Right hindlimb (tissue), 1 donor: ENCODE data around the gene AKAP9.
"Not testable (repeated sequence)": the region's sequence is repeated elsewhere in the genome, so short reads cannot be mapped to it uniquely, and the experiment has no call there.

ENCODE experiments used
- DNase-seq: peaks from one replicate; pipeline ENCODE4 v3.0.0-alpha.2; 2018

Gene AKAP9

DNA sequence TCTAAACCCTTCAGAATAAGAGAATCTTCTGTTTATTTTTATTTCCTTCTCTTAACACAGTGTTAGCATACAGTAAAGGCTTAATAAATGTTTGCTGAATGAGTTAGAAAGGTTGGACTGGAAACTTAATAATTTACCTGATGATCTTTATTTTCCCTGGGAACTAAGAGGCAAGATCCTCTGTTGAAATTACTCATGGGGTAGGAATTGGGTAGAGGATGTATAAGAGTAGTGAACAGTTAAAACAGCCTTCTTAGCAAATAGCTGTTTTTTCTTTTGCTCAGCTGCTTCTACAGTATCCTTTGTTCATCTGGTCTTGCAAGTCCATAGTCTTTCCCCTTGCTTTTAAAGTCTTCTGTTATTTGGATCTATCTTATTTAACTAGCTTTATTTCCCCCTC, 80.0 kb downstream of the AKAP9 start:
- no peak for DNase-seq

DNA sequence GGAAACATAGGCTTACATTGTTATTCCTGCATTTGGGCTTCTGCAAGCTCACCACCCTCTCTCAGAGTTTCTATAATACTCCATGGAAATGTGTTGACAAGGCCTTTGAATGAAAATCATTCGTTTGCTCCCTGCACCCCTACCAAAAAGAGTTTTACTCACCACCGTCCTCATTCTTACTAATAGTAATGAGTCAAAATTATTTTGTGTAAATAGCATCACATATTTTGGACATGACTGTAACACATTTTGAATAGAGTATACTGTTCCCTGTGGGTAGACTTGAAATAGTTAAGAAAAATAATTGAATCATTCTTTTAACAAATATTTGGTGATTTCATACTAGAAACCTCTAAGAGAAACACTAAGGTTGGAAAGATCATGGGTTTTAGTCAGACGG, 84.6 kb downstream of the AKAP9 start:
- no peak for DNase-seq

DNA sequence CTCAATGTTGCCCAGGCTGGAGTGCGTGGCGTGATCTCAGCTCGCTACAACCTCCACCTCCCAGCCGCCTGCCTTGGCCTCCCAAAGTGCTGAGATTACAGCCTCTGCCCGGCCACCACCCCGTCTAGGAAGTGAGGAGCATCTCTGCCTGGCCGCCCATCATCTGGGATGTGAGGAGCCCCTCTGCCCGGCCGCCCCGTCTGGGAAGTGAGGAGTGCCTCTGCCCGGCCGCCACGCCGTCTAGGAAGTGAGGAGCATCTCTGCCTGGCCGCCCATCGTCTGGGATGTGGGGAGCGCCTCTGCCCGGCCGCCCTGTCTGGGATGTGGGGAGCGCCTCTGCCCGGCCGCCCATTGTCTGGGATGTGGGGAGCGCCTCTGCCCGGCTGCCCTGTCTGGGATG, 86.0 kb downstream of the AKAP9 start:
- not testable (repeated sequence) for DNase-seq

DNA sequence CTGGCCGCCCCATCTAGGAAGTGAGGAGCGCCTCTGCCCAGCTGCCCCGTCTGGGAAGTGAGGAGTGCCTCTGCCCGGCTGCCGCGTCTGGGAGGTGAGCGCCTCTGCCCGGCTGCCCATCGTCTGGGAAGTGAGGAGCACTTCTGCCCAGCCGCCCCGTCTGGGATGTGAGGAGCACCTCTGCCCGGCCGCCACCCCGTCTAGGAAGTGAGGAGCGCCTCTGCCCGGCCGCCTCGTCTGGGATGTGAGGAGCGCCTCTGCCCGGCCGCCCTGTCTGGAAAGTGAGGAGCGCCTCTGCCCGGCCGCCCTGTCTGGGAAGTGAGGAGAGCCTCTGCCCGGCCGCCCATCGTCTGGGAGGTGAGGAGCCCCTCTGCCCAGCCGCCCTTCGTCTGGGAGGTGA, 86.5 kb downstream of the AKAP9 start:
- DNase-seq = not testable (repeated sequence)

DNA sequence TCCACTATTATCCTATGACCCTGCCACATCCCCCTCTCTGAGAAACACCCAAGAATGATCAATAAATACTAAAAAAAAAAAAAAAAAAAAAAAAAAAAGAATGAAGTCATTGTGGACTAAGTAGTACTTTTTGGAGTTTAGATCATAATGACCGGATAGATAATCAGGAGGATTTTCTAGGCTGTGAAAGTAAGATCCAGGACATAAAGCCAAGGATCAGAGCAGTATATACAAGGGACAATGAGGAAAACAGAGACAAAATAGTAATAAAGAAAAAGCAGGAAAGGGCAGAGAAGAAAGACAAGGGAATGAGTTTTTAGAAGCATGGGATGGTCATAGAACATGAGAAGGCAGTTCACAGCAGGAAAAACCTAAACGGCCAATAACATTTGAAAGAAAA, 87.6 kb downstream of the AKAP9 start:
- no peak for DNase-seq

DNA sequence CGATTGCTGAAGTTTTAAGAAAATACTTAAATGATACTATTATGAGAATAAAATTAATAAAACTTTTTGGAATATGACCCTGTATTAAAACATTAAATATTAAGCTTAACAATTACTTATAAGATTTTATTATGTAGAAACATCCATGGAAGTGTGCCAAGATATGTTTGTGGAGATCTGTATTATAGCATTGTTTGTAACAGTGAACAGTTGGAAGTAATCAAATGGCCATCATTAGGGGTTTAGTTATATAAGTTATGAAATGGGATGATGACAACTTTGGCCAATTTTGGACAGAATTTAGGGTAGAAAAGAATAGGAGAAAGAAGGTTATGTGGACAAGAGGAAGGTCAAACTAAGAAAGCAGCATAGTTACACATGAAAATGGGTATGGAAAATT, 88.0 kb downstream of the AKAP9 start:
- DNase-seq = no peak

DNA sequence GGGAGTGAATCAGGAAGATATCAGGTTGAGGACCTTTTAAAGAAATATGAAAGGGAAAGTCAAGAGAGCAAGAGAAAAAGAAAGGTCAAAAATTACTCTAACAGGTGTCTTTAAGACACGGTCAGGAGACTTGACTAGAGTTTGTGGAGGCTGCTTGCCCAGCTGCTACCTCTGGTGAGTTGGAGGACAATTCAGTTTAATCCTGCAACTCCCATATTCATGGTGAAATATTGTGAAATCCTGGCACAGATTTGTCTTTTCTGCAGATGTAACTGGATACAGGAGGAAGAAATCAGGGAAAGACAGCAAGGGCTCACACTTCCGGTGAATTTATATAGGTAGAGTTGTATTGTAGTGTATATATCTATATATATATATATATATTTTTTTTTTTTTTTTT, 93.5 kb downstream of the AKAP9 start:
- DNase-seq = no peak

DNA sequence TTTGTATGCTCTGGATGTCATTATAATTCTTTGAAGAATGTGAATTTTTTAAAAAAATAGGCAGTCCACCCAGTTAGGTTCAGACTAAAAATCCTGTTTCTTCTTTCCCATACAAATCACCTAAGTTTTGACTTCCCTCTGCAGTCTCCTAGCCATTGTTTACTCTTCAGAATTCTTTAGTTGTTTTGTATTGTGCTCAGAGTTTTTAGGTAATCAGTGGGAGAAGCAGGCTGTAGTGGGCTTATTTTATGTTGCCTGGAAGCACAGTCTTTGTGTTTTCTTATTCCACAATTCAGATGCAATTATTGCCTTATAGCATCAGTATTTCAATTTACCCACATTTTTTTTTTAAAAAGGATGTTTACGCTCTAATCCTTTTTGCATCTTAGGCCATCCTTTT, 94.9 kb downstream of the AKAP9 start:
- no peak for DNase-seq

DNA sequence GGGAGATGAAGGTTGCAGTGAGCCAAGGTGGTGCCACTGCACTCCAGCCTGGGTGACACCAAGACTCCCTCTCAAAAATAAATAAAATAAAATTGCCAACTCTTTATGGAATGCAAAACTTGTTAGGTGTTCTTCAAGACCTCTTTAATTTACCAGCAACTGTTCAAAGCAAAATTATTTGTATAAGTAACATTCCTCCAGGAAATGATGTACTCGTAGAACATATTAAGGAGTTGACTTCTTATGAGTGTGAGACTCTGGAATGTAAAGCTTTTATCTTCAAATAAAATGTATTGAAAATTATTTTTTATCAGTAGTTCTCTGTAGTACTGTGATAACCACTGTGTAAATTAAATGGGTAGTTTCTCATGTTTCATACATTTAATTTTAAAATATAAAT, 99.2 kb downstream of the AKAP9 start:
- DNase-seq = no peak

DNA sequence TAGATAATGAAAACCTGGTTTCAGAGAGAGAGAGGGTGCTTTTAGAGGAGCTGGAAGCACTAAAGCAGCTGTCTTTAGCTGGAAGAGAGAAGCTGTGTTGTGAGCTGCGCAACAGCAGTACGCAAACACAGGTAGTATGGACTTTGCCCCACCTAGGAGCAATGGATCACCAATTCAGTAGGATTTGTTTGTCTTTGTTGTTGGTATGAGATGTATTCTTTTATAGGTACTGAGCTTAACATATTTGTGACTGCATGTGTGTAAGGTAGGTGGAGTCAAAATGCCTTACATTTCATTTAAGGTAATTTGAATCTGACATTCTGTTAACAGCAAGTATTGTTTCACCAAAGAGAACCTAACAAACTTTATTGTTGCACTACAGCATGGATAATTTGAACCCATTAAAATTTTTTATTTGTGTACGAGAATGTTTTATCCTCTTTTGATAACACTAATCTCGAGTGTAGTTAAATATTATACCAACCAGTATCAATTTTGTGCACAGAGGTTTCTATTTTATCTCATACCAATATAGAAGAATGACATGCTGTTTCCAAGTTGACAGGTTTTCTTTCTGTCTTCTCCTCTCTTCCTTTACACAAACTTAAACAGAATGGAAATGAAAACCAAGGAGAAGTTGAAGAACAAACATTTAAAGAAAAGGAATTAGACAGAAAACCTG, 101.5 kb downstream of the AKAP9 start:
- DNase-seq = no peak

DNA sequence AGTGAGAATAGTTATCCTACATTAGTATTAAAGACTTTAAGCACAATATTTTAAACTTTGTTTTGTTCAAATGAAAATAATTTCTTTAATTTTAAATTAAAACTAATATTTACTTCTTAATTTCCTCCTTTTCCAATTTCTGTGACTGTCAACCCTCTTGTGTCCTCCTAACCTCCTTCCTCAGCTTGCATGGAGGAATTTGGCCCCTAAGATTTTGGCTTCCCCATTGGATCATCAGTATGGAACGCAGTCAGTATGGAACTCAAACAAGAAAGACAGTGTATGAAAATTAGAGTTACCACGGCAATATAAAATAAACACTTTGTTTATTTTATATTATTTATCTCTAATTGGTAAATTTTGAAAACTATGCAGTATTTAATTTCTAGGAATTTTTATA, 102.4 kb downstream of the AKAP9 start:
- DNase-seq = no peak

DNA sequence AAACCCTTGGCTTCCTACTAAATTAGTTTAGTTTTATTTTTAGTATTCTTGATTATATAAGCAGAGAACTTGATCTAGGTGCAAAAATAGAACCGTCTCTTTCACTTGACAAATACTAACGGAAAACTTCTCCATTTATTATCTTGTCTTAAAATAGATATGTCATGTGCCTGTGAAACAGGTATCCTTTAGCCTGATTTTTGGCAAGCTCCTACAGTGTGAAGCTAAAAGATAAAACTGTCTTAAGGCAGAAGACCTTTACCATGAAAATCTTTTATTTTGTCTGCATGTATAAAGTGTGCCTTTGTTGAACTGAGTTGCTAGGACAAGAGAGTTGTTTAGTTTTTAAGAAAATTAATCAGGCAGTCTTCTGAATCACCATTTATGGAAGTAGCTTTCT, 103.0 kb downstream of the AKAP9 start:
- DNase-seq = no peak

DNA sequence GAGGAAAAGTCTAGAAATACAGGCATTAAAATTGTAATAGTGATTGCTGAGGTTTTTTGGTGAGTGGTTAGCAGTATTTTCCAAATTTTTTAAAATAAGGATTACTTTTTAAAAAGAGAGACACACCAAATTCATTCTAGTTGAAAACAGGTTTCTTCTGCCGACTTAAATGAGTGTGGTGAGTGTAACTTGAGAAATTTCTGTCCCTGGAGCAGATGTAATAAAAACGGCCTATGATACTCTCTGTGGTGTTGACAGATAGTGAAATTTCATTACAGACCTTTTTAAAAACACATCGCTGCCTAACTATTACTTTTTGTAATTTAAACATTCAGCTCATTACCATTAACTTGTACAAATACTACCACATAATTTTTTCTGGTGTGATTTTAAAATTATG, 103.5 kb downstream of the AKAP9 start:
- DNase-seq = no peak

DNA sequence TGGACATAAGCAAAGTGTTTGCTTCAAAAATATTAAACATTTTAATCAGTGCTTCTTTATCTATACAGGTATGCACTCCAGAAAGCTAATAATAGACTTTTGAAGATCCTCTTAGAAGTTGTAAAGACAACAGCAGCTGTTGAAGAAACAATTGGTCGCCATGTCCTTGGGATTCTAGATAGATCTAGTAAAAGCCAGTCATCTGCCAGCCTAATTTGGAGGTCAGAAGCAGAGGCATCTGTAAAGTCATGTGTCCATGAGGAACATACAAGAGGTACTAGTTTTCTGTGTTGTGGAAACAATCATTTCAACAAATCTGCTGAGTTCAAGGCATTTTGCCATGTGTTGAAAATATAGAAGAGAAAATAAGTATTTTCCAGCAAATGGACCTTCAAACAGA, 104.3 kb downstream of the AKAP9 start:
- no peak for DNase-seq

DNA sequence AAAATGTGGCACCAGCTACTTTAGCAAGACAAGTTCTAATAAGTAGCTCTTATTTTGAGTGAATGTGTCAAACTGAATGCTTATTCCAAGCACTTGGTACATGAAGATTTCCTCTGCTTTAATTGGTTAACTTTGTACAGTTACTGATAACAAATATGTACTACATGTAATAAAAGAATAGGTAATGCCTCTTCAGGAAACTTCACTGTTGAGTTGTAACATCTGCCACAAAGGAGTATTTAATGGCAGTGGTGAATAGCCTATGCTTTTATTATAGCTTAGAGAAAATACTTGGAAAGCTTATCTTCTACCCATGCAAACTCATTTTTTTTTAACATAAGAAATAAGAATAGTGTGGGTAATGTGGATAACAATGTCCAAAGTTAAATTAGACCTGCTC, 111.0 kb downstream of the AKAP9 start:
- DNase-seq = no peak

DNA sequence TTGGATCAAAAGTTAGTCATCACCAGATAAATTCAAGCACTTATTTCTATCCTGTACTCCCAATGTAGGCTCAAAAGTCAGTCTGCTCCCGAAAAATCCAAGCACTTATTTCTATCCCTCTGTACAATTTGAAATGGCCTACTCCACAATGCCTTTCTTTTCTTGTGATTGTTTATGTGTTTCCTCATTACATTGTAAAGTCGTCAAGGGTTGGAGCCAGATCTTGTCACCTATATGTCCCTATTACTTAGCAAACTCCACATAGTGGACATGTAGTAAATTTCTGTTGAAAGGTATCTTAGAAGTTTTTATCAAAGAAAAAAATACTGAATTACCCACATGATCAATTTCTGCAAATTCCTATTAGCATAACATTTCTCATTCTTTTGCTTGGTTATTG, 111.5 kb downstream of the AKAP9 start:
- no peak for DNase-seq

DNA sequence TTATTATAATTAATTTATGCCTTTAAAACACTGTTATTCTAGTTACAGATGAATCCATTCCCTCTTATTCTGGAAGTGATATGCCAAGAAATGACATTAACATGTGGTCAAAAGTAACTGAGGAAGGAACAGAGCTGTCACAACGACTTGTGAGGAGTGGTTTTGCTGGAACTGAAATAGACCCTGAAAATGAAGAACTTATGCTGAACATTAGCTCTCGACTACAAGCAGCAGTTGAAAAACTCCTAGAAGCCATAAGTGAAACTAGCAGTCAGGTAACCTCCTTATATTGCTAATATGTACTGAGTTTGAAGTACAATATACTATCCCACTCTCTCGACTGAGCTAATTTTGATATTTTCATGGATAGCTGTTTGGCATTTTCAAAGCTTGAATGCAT, 112.0 kb downstream of the AKAP9 start:
- DNase-seq = no peak

DNA sequence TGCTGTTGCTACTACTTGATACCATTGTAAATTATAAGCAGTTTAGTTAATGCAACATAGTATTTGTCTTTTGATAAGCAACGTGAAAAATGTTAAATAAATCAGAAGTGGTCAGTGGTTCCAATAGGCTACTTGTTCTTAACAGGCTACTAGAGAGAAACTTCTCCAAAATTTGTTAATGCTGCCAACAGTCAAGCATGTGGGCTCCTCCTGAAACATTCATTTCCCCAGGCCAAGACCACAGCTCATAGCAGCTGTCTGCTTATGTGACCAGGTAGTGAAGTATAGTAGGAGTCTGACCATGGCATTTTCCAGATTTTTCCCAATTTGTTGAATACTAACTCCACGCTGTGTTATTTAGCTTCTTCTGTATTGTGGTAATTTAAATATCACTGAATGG, 112.7 kb downstream of the AKAP9 start:
- DNase-seq = no peak

DNA sequence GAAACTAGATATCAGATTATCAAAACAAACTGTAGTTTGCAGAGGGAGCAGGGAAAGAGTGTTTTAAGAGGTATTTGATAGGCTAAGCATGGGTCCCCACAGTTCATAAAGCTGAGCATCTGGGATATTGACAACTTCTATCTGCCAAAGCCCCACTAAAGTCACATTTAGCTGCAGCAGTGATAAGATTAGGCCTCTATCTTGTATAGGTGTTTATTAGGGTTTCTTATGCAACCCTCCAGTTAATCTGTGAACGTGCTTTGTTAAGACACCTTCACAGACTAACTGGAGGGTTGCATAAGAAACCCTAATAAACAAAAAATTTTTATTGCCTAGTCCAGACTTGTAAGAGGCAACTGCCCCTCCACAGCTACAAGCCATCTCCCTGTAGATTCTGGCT, 115.6 kb downstream of the AKAP9 start:
- DNase-seq = no peak

DNA sequence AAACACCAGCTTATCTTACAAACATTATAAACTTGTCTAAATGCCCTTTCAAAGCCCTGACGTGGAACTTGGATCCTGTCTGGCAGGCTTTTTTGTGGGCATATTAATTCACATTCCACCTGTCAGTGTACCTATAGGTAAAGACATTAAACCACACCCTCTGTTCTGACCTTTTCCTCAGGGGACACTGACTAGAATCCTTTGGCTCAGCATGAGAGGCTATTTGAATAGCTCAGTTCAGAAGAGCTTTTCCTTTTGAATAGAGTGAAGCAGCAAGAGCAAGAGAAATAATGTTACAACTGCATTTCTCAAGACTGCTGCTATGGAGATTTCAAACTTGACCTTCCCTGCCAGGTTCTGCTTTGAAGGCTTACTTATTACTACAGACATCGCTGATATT, 116.7 kb downstream of the AKAP9 start:
- no peak for DNase-seq

DNA sequence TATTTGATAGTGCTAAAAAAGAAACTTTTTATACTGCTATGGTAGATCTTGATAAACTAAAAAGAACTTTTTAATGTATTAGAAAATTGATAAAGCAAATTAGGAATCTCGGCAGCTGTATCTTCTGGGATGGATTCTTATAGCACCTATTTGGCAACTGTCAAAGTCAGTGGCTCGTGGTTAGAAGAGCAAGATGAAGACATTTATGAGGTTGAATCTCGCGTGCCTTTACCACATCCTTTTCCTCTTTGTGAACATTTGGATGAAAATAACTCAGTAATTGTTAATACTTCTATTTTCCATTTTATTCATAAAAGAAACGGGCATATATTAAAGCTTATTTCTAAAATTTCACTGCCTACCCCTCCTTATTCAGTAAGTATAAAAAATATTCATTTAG, 117.4 kb downstream of the AKAP9 start:
- no peak for DNase-seq

DNA sequence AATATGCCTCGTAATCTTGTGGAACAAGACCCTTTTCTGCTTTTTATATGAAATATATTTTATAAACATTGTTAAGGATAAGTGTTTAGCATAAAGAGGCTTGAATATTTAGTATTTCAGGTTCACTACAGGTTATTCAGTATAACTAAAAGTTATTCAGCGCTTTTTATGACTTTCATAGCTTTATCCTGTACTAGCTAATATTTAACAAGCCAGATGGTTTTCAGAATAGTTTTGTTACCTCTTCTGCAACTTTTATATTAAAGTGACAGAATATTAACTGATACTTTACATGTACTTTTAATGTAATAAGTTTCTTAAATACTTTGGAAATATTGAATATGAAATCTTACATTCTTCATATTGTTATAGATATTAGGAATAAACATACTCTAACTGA, 118.2 kb downstream of the AKAP9 start:
- no peak for DNase-seq

DNA sequence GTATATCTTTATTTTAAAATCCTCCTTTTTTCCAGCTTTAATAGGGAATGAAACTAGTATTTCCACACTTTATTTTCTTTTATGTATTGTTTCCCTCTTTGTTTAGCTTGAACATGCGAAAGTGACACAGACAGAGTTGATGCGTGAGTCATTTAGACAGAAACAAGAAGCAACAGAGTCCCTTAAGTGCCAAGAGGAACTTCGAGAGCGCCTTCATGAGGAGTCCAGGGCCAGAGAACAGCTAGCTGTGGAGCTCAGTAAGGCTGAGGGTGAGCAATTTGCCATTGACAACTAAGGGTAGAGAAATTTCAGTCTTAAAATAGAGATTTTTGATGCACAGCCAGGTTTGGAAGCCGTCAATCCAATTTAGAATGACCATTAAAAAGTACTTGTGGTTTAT, 120.5 kb downstream of the AKAP9 start:
- no peak for DNase-seq

DNA sequence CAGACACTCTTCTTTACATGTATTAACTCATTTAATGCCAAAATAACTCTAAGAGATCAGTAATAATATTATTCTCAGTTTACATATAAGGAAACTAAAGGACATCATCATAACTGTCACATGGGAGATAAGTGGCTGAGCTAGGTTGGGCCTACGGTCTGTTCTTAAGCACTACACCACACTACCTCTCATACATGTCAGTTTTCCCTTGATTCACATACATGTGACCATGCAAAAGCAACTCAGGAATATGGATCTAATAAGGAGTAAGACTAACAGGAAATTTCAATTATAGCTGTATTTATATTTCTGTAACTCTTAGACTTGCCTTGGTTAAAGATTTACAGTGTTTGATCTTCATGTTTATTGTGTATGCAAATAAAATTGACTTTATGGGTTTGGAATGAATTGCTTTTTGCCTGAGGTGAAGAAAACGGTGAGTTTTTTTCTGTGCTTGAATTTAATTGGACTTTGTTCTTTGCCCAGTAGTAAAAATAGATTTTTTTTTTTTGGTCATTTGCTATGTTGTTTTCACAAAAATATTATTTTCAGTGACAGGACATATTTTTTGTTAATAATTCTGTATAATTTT, 123.9 kb downstream of the AKAP9 start:
- no peak for DNase-seq

DNA sequence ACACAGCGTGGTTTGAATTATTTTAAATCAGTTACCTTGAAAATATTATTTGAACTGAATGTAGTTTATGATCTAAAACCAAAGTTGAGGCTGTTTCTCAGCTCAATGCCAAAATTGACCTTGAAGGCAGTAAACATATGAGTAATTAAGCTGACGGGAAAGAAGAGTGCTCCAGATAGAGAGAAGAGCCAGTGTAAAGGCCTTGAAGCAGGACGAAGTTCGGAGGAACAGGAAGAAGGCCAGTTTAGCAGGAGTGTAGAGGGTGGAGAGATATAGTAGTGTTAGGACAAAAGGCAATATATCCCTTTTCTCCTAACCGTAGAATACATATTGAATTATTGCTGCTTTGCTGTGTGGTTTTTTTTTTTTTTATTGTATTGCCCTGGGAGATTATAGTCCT, 130.4 kb downstream of the AKAP9 start:
- DNase-seq = no peak
